Glomerular endothelial cell (primary cell): Measurements from ENCODE around the gene CDH23. TPM values are rescaled to one million over a fixed set of nuclear protein-coding genes. Genes with fewer than 3 reads are reported as not detected.

ENCODE experiments used
- DNase-seq: peaks from one replicate; pipeline ENCODE4 v3.0.0-alpha.2; 2011; ENCODE audit warnings: low read depth, low spot score; ENCODE audit errors: extremely low read depth
- total RNA-seq: library from RNA; depleted of rRNA; stranded (reverse); fragments of >200 nt; gene quantifications from 2 replicates; pipeline ENCODE4 v1.2.3, GENCODE V29; 2015

The CDH23 gene
- total RNA-seq, 1 donor from 2014 or later, result not detected

- no peak for DNase-seq
Observed at GRCh38 chr10:71727738-71728737, 331.3 kb downstream of the CDH23 start.

DNA sequence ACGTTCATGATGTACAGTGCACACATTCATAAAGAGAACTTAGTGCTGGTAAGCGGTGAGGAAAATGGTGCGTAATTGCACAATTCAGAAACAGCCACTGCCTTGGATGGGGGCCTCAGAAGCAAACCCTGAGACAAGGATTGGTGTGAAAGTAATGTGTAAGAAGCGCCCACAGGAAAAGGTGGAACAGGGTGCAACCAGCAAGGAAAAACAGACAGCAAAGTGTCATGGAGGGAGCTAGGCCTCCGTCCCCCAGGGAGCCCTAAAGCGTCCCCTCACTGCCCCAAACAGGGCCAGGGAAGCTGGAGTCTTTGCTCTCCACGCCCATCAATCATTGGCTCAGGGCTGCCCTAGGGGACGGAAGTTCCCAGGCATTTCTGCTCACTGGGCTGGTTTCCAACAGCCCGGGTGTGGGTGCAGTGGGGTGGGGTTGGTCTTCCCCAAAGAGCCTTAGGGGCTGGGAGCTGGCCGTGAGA is 332.5 kb downstream of the CDH23 start:
- no peak for DNase-seq

DNA sequence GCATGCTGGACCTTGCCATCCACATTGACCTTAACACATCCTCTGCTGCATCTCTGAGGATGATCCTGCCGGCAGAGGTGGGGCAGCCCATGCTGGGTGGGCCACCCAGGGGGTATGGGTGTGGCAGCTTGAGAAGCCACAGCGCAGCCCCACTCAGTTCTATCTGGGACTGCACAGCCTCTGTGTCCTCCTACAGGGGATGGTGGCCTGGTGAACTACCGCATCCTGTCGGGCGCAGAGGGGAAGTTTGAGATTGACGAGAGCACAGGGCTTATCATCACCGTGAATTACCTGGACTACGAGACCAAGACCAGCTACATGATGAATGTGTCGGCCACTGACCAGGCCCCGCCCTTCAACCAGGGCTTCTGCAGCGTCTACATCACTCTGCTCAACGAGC is 335.1 kb downstream of the CDH23 start:
- DNase-seq, result no peak

- DNase-seq, result no peak
Observed at GRCh38 chr10:71734797-71735196, 338.1 kb downstream of the CDH23 start.

- no peak for DNase-seq
Observed at GRCh38 chr10:71735709-71736569, 339.2 kb downstream of the CDH23 start.

- no peak for DNase-seq
Observed at GRCh38 chr10:71736570-71736952, 339.8 kb downstream of the CDH23 start.

GRCh38 chr10:71737001-71737833 is 340.5 kb downstream of the CDH23 start:
- DNase-seq, result no peak

DNA sequence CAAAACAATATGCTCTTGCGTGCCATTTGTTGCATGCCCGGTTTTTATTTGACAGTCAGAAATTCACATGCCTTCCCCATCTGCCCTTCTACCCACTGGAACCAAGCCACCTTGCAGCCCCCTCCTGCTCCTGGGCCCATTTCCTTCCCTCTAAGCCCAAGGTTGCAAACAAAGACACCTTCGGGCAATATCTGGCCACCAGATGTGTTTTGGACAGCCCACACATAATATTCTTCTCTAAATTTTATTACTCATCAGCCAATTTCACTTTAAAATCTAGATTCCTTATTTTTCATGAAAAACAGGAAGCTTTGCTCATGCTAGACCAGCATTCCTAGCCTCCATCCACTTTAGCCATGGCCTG is 341.1 kb downstream of the CDH23 start:
- DNase-seq, result no peak

- no peak for DNase-seq
Observed at GRCh38 chr10:71739358-71739900, 342.7 kb downstream of the CDH23 start.

DNA sequence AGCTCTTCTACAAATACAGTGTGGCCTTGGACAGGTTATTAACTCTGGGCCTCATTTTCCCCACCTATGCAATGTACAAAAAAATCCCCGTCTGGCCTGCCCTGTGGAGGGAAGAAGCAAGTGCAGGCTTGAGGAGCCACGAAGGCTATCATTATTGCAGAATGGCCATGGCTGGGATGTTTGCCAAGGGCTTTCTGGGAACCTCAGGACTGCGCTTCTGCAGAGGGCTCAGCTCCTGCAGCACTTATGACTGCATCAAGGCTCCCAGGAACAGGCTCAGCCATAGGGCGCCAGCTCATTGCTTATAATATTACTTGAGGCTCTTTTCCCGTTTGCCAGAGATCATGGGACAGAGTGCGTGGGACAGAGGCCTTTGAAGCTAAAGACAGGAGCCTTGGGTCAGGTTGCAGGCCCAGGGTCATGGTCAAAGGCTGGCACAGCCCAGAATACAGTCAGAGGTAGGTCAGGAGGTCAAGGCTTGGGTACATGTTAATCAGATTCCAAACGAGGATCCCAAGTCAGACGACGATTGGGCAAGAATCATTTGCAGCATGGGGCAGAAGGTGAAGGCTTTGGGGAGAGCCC is 343.4 kb downstream of the CDH23 start:
- no peak for DNase-seq

DNA sequence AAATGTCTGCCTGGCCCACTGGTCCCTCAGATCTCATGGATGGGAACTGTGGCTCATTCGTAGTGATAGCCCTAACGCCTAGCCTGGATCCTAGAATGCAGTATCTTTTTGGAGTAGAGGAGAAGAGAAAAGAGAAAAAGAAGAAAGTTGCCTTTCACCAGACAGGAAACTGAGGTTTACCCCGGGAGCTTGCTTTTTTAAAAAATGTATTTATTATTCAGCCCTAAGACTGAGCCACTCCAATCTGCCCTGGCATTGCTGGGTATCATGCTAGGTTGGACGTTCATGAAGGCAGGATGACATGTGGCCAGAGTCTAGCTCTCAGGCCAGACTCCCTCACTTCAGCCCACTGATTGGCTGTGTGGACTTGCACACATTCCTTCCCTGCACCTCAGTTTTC is 344.3 kb downstream of the CDH23 start:
- no peak for DNase-seq

DNA sequence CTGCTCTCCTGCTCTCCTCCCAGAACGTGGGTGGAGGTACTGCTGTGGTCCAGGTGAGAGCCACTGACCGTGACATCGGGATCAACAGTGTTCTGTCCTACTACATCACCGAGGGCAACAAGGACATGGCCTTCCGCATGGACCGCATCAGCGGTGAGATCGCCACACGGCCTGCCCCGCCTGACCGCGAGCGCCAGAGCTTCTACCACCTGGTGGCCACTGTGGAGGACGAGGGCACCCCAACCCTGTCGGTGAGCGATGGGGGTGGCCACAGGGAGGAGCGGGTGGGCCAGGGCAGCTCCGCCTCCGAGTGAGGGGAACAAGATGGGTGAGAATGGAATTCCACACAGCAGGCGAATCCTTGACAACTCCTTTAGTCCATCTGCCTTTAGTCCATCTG is 345.0 kb downstream of the CDH23 start:
- no peak for DNase-seq

- DNase-seq, result no peak
Observed at GRCh38 chr10:71742301-71743088, 345.8 kb downstream of the CDH23 start.

- DNase-seq, result no peak
Observed at GRCh38 chr10:71743089-71743838, 346.5 kb downstream of the CDH23 start.

GRCh38 chr10:71743866-71744265 is 347.1 kb downstream of the CDH23 start:
- no peak for DNase-seq

DNA sequence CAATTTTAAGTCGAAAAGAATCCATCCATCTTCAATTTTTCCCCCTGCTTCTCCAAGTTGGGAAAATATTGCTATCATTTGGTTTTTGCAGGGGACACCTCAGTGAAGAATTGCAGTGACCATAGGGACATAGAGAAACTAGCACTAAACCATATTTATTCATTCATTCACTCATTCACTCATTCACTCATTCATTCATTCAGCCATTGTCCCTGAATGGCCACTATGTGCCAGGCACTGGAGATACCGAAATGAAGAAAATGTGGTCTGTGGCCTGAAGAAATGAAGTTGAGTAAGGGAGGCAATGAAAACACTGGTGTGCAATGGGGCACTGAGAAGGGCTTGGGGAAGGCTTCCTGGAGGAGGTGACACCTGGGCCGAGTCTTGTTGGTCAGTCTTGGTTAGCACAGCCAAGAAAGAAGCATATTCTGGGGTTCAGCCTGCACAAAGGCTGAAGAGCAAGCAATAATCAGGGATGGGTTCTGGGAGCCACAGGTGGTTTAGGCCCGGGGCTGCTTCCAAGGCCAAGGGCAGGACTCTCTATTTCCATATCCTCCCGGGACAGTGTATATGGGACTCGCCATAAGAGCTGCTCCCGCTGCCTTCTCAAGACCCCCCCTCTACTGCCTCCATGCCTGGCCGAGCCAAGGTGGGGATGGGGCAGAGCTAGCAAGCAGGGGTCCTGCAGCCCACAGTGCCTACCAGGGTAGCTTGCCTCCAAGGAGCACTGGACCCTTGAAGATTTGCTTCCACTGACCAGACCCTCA is 348.4 kb downstream of the CDH23 start:
- no peak for DNase-seq

DNA sequence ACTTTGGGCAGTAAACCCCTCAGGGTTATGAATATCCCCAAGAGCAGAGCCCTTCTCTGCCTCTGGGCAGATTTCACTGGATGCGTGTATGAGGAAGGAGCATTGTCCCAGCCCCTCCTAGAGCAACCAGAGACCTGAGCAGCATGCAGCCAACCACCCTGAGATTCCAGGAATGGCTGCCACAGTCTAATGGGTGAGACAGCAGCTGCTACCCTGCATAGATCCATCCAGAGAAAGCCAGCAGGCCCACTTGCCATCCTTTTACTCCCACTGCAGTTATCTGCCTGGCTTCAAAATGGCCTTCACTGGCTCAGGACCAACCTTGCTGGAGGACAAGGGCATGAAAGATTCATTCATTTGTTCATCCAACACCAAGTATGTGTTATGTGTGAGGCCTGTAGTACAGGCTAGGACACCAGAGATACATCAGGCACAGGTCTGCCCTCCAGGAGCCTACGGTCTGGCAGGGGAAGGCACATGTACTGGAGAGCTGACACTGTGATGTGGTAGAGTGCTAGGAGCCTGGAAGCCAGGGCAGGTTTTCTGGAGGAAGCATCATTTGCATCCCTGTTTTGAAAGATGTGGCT is 349.0 kb downstream of the CDH23 start:
- DNase-seq, result no peak
